ENCODE data around the gene SPAG17.
"Not testable (repeated sequence)": the region's sequence is repeated elsewhere in the genome, so short reads cannot be mapped to it uniquely, and the experiment has no call there.

The SPAG17 gene

DNA sequence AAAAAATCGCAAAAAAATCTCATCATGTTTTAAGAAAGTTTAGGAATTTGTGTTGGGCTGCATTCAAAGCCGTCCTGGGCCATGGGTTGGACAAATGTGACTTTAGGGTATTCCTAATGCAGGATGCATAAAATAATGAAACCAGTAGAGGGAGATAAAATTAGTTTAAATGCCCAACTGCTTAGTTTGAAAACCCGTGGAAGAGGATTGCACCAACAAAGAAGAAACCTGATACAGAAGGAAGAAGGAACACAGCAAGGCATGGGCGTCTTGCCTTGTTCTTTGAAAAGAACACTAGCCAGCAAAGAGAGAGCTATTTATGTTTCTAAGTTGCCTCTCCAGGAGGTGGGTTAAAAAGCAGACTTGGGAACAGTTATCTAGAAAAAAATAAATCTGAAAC, 217.6 kb downstream of the SPAG17 start:
- no peak for DNase-seq

DNA sequence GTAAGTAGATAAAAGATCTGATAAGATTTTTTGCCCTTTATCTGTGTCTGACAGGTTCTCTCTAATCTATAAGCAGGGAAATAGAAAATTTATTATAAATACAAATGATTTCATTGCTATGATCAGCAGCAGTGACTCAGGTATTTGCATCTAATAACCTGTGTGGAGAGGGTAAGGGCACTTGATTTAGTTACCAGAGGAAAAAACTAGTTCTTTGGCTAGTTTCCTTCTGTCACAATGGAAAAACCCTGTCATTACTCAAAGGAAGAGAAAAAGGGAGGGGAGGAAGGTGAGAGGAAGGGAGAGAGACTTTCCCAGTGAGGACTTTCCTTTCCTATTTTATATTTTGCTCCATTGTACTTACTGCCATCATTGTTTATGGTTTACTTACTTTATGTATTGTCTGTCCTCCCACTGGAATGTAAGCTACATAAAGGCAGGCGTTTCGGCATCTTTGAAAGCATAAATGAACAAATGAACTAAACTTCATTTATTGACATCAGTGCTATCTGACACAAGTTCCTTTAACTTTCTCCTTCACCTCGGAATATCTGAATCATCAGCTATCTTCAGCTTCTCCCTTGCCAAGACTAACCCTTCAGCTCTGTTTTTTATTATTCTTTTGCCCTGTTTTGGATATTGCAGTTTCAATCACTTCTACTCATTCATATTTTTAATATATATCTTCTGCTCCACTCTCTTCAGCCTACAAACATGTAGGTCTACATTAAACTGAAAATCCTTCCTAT, 220.6 kb downstream of the SPAG17 start:
- no peak for DNase-seq

DNA sequence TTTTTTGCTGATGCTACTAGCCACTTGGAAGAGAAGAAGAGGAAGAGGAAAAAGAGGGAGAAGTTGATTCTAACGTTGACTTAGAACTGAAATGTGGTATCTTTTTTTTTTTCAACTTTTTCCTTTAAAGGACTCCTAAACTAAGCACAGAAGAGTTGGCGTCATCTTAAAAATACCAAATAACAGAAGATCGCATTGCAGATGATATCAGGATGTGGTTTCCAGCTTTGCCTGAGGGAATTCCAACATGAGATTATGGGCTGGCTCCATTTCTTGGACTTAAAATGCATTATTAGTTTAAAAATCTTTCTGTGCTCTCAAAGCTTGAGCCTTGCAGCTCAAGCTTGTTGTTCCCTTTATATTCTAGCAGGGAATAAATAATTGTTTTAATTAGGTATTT, 225.7 kb downstream of the SPAG17 start:
- DNase-seq, result no peak

DNA sequence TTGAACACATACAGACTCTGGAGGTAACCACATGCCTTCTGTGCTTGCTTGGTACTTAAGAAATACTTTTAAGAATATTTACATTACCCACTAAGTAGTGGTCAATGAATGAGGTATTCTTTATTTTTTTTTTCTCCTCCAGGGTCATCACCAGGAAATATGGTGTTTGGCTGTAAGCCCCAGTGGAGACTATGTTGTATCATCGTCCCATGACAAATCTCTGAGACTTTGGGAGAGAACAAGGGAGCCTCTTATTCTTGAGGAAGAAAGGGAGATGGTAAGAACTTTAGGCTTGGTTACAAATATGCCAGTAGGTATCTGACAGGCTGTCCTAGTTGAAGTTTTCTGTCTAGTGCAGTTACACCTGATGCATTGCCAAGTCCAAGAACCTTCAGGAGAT, 232.6 kb downstream of the SPAG17 start:
- no peak for DNase-seq

DNA sequence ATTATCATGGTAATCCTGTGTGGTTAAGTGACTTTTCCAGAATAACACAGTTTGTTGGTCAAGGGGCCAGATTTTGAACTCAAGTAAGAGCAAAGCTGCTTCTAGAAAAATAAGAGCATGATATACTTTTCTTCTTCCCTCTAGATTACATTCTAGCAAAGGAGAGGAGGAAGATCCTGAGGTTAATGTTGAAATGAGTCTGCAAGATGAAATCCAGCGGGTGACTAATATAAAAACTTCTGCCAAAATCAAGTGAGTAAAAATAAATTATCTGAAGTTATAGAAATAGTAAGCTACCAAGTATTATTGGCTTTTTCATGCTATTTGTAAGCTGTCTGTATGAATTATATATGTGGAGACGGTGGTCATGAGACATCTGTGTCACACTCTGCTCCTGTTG, 242.7 kb downstream of the SPAG17 start:
- DNase-seq, result no peak

- DNase-seq, result no peak
These were observed 251.3 kb downstream of the SPAG17 start for GRCh38 chr1:117933769-117934168.

- no peak for DNase-seq
These were observed 252.5 kb downstream of the SPAG17 start for GRCh38 chr1:117932576-117932975.

- DNase-seq, result no peak
These were observed 254.5 kb downstream of the SPAG17 start for GRCh38 chr1:117930484-117930883.

DNA sequence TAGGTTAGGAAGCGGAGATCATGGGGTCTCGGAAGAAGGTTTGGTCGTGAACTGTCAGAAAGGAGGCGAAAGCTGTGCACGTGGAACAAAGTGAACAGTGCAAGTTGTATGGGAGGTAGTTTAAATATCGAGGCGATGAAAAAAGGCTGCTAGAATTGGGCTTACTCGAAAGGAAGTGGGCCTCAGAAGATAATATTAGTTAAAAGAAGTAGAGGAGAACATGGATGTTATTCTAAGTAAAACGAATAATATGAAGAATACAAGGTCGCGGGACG, 254.9 kb downstream of the SPAG17 start:
- no peak for DNase-seq

GRCh38 chr1:117929343-117930172, 255.5 kb downstream of the SPAG17 start, which contains the start of the genes GDAP2 and WDR3:
Gene GDAP2 (minus strand): TSS chr1:117929621. CDS start chr1:117920357, 9,264 bp downstream.
Gene WDR3 (plus strand): TSS chr1:117929739. CDS start chr1:117933320, 3,581 bp downstream.
- DNase-seq, result peak; percentile 95 to 96

GRCh38 chr1:117928881-117929342, 256.1 kb downstream of the SPAG17 start:
- DNase-seq, result no peak

DNA sequence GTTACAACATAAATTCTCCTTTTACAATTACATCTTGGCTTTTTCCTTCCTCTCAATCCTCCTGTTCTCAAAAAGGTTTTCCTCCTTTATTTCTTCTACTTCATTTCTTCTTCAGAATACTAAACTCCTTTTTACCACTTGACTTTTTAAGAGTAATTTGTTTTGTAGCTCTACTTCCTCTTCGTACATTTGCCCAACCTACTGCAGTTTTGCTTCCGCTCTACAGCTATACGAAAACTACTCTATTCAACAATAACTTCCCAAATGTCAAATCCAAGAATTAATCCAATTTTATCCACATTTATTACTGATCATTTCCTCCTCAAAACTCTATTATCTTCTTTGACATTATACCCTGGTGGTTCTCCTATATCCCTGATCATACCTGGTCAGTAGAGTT, 259.0 kb downstream of the SPAG17 start:
- DNase-seq, result no peak

- not testable (repeated sequence) for DNase-seq
These were observed 262.3 kb downstream of the SPAG17 start for GRCh38 chr1:117922717-117923116.

DNA sequence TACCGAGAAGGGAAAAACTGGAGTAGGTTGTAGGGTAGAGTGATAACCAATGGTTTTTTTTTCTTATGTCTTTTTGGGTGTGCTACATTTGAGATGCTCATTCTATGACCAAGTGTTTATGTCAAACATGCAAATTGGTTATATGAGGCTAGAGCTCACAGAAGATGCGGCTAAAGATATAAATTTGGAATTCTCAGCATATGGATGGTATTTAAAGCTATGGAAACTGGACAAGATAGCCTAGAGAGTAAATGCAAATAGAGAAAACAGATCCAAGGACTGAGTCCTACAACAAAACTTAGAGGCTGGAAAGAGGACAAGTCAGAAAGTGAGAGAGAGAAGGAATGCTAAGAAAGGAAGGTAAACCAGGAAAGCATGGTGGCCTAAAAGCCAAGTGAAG, 263.0 kb downstream of the SPAG17 start:
- no peak for DNase-seq

- no peak for DNase-seq
These were observed 265.7 kb downstream of the SPAG17 start for GRCh38 chr1:117919376-117919775.

- no peak for DNase-seq
These were observed 274.0 kb downstream of the SPAG17 start for GRCh38 chr1:117911051-117911450.

DNA sequence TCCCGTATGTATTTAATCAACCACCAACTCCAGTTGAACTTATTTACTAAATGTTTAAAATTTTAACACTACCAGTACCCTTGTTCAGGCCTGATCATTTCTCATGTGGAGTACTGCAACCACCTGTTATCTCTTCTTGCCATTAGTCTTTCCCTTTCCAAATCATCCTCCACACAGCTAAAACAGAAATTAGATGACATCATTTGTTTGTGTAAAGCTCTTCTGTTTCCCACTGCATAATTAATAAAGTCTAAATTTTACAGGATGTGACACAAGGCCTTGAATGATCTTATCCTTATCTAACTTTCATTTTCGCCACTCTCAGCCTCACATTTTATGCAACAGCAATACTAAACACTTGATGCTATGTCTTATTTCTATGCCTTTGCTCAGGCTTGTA, 280.0 kb downstream of the SPAG17 start:
- no peak for DNase-seq

DNA sequence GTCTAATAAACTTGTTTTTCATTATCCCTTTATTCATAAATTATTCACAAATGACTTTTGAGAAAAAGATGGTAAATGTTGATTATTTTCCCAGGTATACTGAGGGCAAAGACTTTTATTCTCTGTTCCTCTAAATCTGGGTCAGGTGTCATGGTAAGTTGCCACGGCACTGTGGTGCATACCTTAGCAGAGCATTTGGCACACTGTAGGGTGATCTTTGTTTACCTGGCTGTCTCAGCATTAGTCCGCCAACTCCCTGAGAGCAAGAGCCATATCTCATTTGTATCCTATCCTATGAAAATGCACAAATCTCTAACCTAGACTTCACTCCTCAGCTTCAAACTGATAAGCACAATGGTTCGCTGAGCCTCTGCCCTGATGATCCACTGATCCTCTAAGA, 280.5 kb downstream of the SPAG17 start:
- no peak for DNase-seq

Measured in activated T-cell treated with anti-CD3 and anti-CD28 coated beads, Interleukin-2, amount 50 U/mL, for 48 hours (primary cell).